ENCODE data around the gene TMEM178B. TPM values are rescaled to one million over a fixed set of nuclear protein-coding genes. Genes with fewer than 3 reads are reported as not detected.

Gene TMEM178B
- total and polyA plus RNA-seq, 12 donors, result 0.24 to 4.9 (median 2.1) TPM

DNA sequence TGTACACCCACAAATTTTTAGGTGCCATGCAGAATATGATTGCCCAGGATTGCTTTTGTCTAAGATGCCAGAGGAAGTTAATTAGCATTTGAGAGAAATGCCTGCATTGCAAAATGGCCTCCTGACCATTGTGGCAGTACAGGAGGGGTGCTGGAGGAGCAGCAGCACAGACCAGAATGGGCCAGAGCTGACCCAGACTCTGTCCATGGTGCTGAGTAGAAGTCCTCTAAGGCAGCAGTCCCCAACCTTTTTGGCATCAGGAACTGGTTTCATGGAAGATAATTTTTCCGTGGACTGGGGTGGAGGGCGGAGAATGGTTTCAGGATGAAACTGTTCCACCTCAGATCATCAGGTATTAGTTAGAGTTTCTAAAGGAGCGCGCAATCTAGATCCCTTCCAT lies 259.6 kb downstream of the TMEM178B start:
- DNase-seq, result peak in 2 of 7 donors; percentile 7 to 15
- H3K9me3 ChIP-seq (replicated peaks in 1 of 3), result no peaks in the 10 kb centered on the region
- intact Hi-C loops (cut with DNase I), result no loop called here
- no peak overlapping the region for H3K27ac ChIP-seq
- TF ChIP-seq POLR2A (IDR thresholded peaks at IDR 0.05), result no peak
- TF ChIP-seq, protein P1, sequence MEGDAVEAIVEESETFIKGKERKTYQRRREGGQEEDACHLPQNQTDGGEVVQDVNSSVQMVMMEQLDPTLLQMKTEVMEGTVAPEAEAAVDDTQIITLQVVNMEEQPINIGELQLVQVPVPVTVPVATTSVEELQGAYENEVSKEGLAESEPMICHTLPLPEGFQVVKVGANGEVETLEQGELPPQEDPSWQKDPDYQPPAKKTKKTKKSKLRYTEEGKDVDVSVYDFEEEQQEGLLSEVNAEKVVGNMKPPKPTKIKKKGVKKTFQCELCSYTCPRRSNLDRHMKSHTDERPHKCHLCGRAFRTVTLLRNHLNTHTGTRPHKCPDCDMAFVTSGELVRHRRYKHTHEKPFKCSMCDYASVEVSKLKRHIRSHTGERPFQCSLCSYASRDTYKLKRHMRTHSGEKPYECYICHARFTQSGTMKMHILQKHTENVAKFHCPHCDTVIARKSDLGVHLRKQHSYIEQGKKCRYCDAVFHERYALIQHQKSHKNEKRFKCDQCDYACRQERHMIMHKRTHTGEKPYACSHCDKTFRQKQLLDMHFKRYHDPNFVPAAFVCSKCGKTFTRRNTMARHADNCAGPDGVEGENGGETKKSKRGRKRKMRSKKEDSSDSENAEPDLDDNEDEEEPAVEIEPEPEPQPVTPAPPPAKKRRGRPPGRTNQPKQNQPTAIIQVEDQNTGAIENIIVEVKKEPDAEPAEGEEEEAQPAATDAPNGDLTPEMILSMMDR (IDR thresholded peaks at IDR 0.05), result no peak
- 77 to 92% (median 82%) methylated on average over 4 of the region's 4 CpGs for WGBS, 4 donors
- H3K4me3 ChIP-seq, result no peak overlapping the region
- no peaks in the 10 kb centered on the region for H3K27me3 ChIP-seq
- H3K4me1 ChIP-seq (replicated peaks in 1 of 2), result no peaks in the 10 kb centered on the region
- H3K36me3 ChIP-seq (replicated peaks in 1 of 2), result no peaks in the 10 kb centered on the region

DNA sequence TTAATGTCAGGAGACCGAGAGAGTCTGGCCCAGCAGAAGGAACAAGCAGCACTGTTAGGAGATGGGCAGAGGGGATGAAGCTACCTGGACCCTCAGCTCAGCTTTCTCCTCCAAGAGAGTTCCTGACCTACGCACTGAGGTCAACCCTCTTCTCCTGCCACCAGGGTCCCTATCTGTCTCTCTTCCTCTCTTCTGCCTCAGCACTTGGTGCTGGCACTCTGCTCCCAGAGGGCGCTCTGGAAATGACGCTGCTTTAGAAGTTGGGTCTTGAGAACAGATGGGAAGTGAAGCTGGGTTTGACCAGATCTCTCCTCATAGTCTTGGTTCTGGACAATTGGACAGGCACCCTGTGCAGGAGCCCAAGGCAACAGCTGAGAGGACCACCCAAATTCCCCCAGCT lies 261.3 kb downstream of the TMEM178B start:
- TF ChIP-seq POLR2A (IDR thresholded peaks at IDR 0.05), result no peak
- TF ChIP-seq, protein P1 (IDR thresholded peaks at IDR 0.05), result no peak
- Histone ChIP-seq H3K27ac (no peak overlapping the region), H3K4me1 (replicated peaks in 1 of 2) (no peaks in the 10 kb centered on the region), H3K27me3 (no peaks in the 10 kb centered on the region), H3K4me3 (no peak overlapping the region), H3K9me3 (replicated peaks in 1 of 3) (no peaks in the 10 kb centered on the region), H3K36me3 (replicated peaks in 1 of 2) (no peaks in the 10 kb centered on the region)
- DNase-seq, result no peak
- WGBS, 4 donors, result 78 to 89% (median 87%) methylated on average over 4 of the region's 4 CpGs
- intact Hi-C loops (cut with DNase I), result no loop called here

- H3K27ac ChIP-seq, result no peak overlapping the region
- H3K36me3 ChIP-seq (replicated peaks in 1 of 2), result no peaks in the 10 kb centered on the region
- H3K4me3 ChIP-seq, result no peak overlapping the region
- H3K4me1 ChIP-seq (replicated peaks in 1 of 2), result no peaks in the 10 kb centered on the region
- no peaks in the 10 kb centered on the region for H3K9me3 ChIP-seq (replicated peaks in 1 of 3)
- intact Hi-C loops (cut with DNase I), result no loop called here
- no peak for DNase-seq
- TF ChIP-seq, protein P1 (IDR thresholded peaks at IDR 0.05), result no peak
- no peak for TF ChIP-seq POLR2A (IDR thresholded peaks at IDR 0.05)
- H3K27me3 ChIP-seq, result no peaks in the 10 kb centered on the region
- 36 to 54% (median 51%) methylated on average over 1 of the region's 1 CpG for WGBS, 4 donors
These were observed 265.7 kb downstream of the TMEM178B start for GRCh38 chr7:141339603-141340002.

GRCh38 chr7:141340991-141341390 lies 267.1 kb downstream of the TMEM178B start:
- intact Hi-C loops (cut with DNase I), result no loop called here
- no peak for TF ChIP-seq POLR2A (IDR thresholded peaks at IDR 0.05)
- TF ChIP-seq, protein P1 (IDR thresholded peaks at IDR 0.05), result no peak
- 57 to 70% (median 65%) methylated on average over 4 of the region's 4 CpGs for WGBS, 4 donors

More at GRCh38 chr7:141340991-141341390, 267.1 kb downstream of the TMEM178B start:
- Histone ChIP-seq H3K36me3 (replicated peaks in 1 of 2) (no peaks in the 10 kb centered on the region), H3K4me3 (no peak overlapping the region), H3K27me3 (no peaks in the 10 kb centered on the region), H3K27ac (no peak overlapping the region), H3K9me3 (replicated peaks in 1 of 3) (no peaks in the 10 kb centered on the region), H3K4me1 (replicated peaks in 1 of 2) (no peaks in the 10 kb centered on the region)
- no peak for DNase-seq
